ENCODE results near the gene CENPV.
"Not testable (repeated sequence)": the region's sequence is repeated elsewhere in the genome, so short reads cannot be mapped to it uniquely, and the experiment has no call there.

Gene CENPV

GRCh38 chr17:16300554-16300953 lies 52.7 kb downstream of the CENPV start:
- Histone ChIP-seq H3K4me1 (ENCODE audit: insufficient read depth, low read length) (no peaks in the 10 kb centered on the region), H3K4me3 (ENCODE audit: low read depth in 1 of 2, low read length in 2 of 2) (no peak overlapping the region), H3K79me2 (ENCODE audit: insufficient read depth, low read length) (no peaks in the 10 kb centered on the region), H3K9me3 (ENCODE audit: insufficient read depth, low read length, severe bottlenecking) (no peaks in the 10 kb centered on the region), H3K27ac (ENCODE audit: low read length) (no peak overlapping the region), H3K36me3 (ENCODE audit: insufficient read depth, low read length) (peaks cover 3% of the 10 kb centered on the region; the same call in 1 of the 2 replicates), H3K27me3 (ENCODE audit: insufficient read depth, low read length, poor library complexity) (no peaks in the 10 kb centered on the region), H3K4me2 (ENCODE audit: insufficient read depth, low read length) (no peak overlapping the region), H4K20me1 (ENCODE audit: insufficient read depth, low read length) (no peaks in the 10 kb centered on the region), H3K9ac (ENCODE audit: low read depth, low read length) (no peak overlapping the region), H2AFZ (ENCODE audit: low read depth, low read length) (no peak overlapping the region)
- DNase-seq (no peak), ATAC-seq (ENCODE audit: insufficient read depth, low read depth) (no peak)
- TF ChIP-seq CTCF (IDR thresholded peaks at IDR 0.05; ENCODE audit: borderline replicate concordance, extremely low read depth, low read length, poor library complexity, severe bottlenecking) (no peak), EZH2 (IDR thresholded peaks at IDR 0.05; ENCODE audit: borderline replicate concordance, low read depth, low read length, severe bottlenecking) (no peak)

GRCh38 chr17:16298140-16298662 lies 55.1 kb downstream of the CENPV start:
- H3K79me2 ChIP-seq (ENCODE audit: insufficient read depth, low read length), result no peaks in the 10 kb centered on the region
- H3K27me3 ChIP-seq (ENCODE audit: insufficient read depth, low read length, poor library complexity), result no peaks in the 10 kb centered on the region
- no peak overlapping the region for H3K27ac ChIP-seq (ENCODE audit: low read length)
- no peaks in the 10 kb centered on the region for H3K4me1 ChIP-seq (ENCODE audit: insufficient read depth, low read length)
- DNase-seq (no peak), ATAC-seq (ENCODE audit: insufficient read depth, low read depth) (no peak)
- H2AFZ ChIP-seq (ENCODE audit: low read depth, low read length), result no peak overlapping the region
- H3K9me3 ChIP-seq (ENCODE audit: insufficient read depth, low read length, severe bottlenecking), result no peaks in the 10 kb centered on the region
- no peak overlapping the region for H3K4me2 ChIP-seq (ENCODE audit: insufficient read depth, low read length)
- TF ChIP-seq CTCF (IDR thresholded peaks at IDR 0.05; ENCODE audit: borderline replicate concordance, extremely low read depth, low read length, poor library complexity, severe bottlenecking) (no peak), EZH2 (IDR thresholded peaks at IDR 0.05; ENCODE audit: borderline replicate concordance, low read depth, low read length, severe bottlenecking) (no peak)
- no peaks in the 10 kb centered on the region for H4K20me1 ChIP-seq (ENCODE audit: insufficient read depth, low read length)
- H3K9ac ChIP-seq (ENCODE audit: low read depth, low read length), result no peak overlapping the region
- peaks cover 3% of the 10 kb centered on the region; the same call in 1 of the 2 replicates for H3K36me3 ChIP-seq (ENCODE audit: insufficient read depth, low read length)
- no peak overlapping the region for H3K4me3 ChIP-seq (ENCODE audit: low read depth in 1 of 2, low read length in 2 of 2)

DNA sequence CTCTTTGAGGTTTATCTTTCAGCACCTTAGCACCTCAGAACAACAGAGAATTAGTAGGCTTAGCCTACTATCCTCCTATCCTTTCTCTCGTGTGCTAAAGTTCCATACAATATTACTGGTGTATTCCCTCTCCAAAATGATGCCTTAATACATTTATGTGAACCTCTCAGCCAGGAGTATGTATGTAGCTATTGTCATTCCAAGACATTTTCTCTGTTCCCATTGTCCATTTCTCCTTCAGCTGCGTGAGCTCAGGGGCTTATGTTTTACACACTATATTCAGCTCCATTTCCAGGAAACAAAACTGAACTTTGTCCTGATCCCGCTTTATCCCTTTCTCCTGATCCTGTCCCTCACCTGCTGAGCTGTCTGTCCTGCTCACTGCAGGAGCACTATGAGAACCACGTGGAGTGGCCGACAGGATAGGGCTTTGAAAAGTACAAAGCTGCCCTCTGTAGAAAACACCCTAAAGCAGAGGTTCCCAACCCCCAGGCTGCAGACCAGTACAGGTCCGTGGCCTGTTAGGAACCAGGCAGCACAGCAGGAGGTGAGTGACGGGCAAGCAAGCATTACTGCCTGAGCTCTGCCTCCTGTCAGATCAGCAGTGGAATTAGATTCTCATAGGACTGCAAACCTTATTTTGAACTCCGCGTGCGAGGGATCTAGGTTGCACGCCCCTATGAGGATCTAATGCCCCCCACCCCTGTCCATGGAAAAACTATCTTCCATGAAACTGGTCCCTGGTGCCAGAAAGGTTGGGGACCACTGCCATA lies 55.7 kb downstream of the CENPV start:
- Histone ChIP-seq H3K9me3 (ENCODE audit: insufficient read depth, low read length, severe bottlenecking) (no peaks in the 10 kb centered on the region), H3K79me2 (ENCODE audit: insufficient read depth, low read length) (no peaks in the 10 kb centered on the region), H3K36me3 (ENCODE audit: insufficient read depth, low read length) (no peaks in the 10 kb centered on the region; the same call in 1 of the 2 replicates), H3K4me1 (ENCODE audit: insufficient read depth, low read length) (no peaks in the 10 kb centered on the region), H3K9ac (ENCODE audit: low read depth, low read length) (no peak overlapping the region), H2AFZ (ENCODE audit: low read depth, low read length) (no peak overlapping the region), H4K20me1 (ENCODE audit: insufficient read depth, low read length) (no peaks in the 10 kb centered on the region), H3K4me2 (ENCODE audit: insufficient read depth, low read length) (no peak overlapping the region), H3K4me3 (ENCODE audit: low read depth in 1 of 2, low read length in 2 of 2) (no peak overlapping the region), H3K27ac (ENCODE audit: low read length) (no peak overlapping the region), H3K27me3 (ENCODE audit: insufficient read depth, low read length, poor library complexity) (no peaks in the 10 kb centered on the region)
- DNase-seq (no peak), ATAC-seq (ENCODE audit: insufficient read depth, low read depth) (no peak)
- TF ChIP-seq EZH2 (IDR thresholded peaks at IDR 0.05; ENCODE audit: borderline replicate concordance, low read depth, low read length, severe bottlenecking) (no peak), CTCF (IDR thresholded peaks at IDR 0.05; ENCODE audit: borderline replicate concordance, extremely low read depth, low read length, poor library complexity, severe bottlenecking) (no peak)

DNA sequence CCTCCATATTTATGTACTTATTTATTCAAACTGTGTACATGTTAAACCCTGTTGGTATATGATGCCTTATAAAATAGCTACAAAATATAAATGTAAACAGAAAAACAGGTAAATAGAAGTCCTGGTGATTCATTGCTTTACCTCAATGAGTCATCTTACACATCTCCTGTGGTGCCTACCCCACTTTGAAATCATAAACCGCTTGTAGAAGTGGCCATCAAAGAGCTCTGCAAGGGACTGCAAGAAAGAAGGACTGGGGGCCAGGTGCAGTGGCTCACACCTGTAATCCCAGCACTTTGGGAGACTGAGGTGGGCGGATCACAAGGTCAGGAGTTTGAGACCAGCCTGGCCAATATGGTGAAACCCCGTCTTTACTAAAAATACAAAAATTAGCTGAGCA lies 57.2 kb downstream of the CENPV start:
- not testable (repeated sequence) for H3K9me3 ChIP-seq (ENCODE audit: insufficient read depth, low read length, severe bottlenecking); H3K4me1 ChIP-seq (ENCODE audit: insufficient read depth, low read length); H3K4me2 ChIP-seq (ENCODE audit: insufficient read depth, low read length); H4K20me1 ChIP-seq (ENCODE audit: insufficient read depth, low read length); H2AFZ ChIP-seq (ENCODE audit: low read depth, low read length); H3K4me3 ChIP-seq (ENCODE audit: low read depth in 1 of 2, low read length in 2 of 2); DNase-seq; H3K79me2 ChIP-seq (ENCODE audit: insufficient read depth, low read length); H3K36me3 ChIP-seq (ENCODE audit: insufficient read depth, low read length); ATAC-seq (ENCODE audit: insufficient read depth, low read depth); H3K27ac ChIP-seq (ENCODE audit: low read length); H3K27me3 ChIP-seq (ENCODE audit: insufficient read depth, low read length, poor library complexity); H3K9ac ChIP-seq (ENCODE audit: low read depth, low read length)
